ELR (cell line): ENCODE results near the gene PYGB.
"Not testable (repeated sequence)": the region's sequence is repeated elsewhere in the genome, so short reads cannot be mapped to it uniquely, and the experiment has no call there.

ENCODE experiments used
- DNase-seq: peaks from one replicate; pipeline ENCODE4 v3.0.0-alpha.2; 2015; ENCODE audit warnings: low read depth

Gene PYGB

GRCh38 chr20:25296094-25297093 is 48.5 kb downstream of the PYGB start:
- peak; percentile 50 for DNase-seq

- DNase-seq, result no peak
These were observed 49.4 kb downstream of the PYGB start for GRCh38 chr20:25297141-25297905.

- DNase-seq, result peak; percentile 63
These were observed 51.9 kb downstream of the PYGB start for GRCh38 chr20:25299806-25300205.

GRCh38 chr20:25300496-25301170 is 52.7 kb downstream of the PYGB start:
- peak; percentile 23 for DNase-seq

GRCh38 chr20:25301357-25301920 is 53.6 kb downstream of the PYGB start:
- DNase-seq, result no peak

GRCh38 chr20:25302596-25302995 is 54.7 kb downstream of the PYGB start:
- no peak for DNase-seq

- no peak for DNase-seq
These were observed 55.6 kb downstream of the PYGB start for GRCh38 chr20:25303292-25304024.

- DNase-seq, result no peak
These were observed 56.2 kb downstream of the PYGB start for GRCh38 chr20:25304025-25304549.

GRCh38 chr20:25306991-25307903 is 59.4 kb downstream of the PYGB start:
- DNase-seq, result no peak

- DNase-seq, result no peak
These were observed 60.2 kb downstream of the PYGB start for GRCh38 chr20:25308083-25308491.

GRCh38 chr20:25308671-25309394 is 60.9 kb downstream of the PYGB start:
- DNase-seq, result peak; percentile 88

- DNase-seq, result peak; percentile 92
These were observed 61.7 kb downstream of the PYGB start for GRCh38 chr20:25309395-25310267.

- DNase-seq, result peak; percentile 96
These were observed 62.5 kb downstream of the PYGB start for GRCh38 chr20:25310268-25310920.

GRCh38 chr20:25310921-25311728 is 63.2 kb downstream of the PYGB start:
- DNase-seq, result peak; percentile 82

- DNase-seq, result not testable (repeated sequence)
These were observed 64.8 kb downstream of the PYGB start for GRCh38 chr20:25312716-25313115.

GRCh38 chr20:25313593-25313992 is 65.7 kb downstream of the PYGB start:
- no peak for DNase-seq
